ENCODE results near the gene GOSR2.

DNA sequence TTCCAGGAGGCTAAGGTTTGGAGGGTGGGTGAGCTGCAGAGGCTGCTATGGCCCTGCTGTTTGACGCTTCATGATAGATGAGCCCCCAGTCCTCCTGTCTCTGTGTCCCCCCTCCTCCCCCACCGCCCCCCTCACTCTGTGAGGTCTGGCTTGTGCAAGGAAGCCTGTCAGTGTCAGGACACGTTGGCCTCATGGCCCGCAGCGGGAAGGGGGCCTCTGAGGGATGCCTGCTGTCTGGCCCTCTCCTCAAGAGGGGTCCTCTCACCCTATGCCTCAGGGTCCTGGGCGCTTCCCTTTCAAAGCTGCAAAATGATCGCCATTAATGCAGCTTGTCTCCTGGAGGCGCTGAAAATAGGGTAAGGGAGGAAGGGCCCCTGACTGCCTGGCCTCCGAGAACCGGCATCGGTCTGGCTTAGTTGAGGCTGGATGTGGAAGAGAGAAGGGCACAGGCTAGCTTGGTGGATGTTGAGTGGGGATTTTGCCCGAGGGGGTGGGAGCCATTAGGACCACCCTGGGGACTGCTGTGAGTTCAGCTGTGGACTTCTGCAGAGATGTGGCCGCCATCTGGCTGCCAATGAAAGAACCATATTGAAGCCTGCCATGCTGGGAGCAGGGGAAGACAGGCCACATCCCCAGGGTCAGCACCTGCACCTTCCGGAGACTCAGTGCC is 14.8 kb upstream of the GOSR2 start:
- TF ChIP-seq, protein P1, sequence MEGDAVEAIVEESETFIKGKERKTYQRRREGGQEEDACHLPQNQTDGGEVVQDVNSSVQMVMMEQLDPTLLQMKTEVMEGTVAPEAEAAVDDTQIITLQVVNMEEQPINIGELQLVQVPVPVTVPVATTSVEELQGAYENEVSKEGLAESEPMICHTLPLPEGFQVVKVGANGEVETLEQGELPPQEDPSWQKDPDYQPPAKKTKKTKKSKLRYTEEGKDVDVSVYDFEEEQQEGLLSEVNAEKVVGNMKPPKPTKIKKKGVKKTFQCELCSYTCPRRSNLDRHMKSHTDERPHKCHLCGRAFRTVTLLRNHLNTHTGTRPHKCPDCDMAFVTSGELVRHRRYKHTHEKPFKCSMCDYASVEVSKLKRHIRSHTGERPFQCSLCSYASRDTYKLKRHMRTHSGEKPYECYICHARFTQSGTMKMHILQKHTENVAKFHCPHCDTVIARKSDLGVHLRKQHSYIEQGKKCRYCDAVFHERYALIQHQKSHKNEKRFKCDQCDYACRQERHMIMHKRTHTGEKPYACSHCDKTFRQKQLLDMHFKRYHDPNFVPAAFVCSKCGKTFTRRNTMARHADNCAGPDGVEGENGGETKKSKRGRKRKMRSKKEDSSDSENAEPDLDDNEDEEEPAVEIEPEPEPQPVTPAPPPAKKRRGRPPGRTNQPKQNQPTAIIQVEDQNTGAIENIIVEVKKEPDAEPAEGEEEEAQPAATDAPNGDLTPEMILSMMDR (conservative IDR thresholded peaks at IDR 0.05): no peak
- TF ChIP-seq EZH2 (IDR thresholded peaks at IDR 0.05; ENCODE audit: low read depth): no peak
